HuH-7.5 (cell line): Measurements from ENCODE around the gene ZSWIM8.
A peak's percentile ranks its signal among the peaks of the same experiment; 100 is the strongest.
"Not testable (repeated sequence)": the region's sequence is repeated elsewhere in the genome, so short reads cannot be mapped to it uniquely, and the experiment has no call there.

Experiments used
- DNase-seq: peaks from one replicate; pipeline ENCODE4 v3.0.0; 2011; ENCODE audit warnings: low spot score

ZSWIM8 gene

GRCh38 chr10:73814276-73814895 is 29.0 kb downstream of the ZSWIM8 start:
- DNase-seq, result no peak

GRCh38 chr10:73814896-73815718 is 29.7 kb downstream of the ZSWIM8 start:
- DNase-seq, result peak; percentile 40

DNA sequence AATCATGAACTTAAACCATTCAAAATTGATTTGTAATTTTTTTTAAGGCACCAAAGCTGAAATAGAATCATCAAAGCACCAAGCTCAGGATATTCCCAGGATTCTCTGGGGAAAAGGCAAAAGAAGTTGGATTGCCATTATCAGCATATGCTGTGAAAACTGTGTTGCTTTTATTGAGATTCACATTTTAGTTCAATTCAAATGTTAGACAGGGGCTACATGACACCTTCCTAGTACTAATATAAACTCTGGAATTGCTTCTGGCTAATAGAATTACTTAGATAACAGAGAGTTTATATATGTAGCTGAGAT is 30.3 kb downstream of the ZSWIM8 start:
- DNase-seq, result no peak

GRCh38 chr10:73816917-73817729 is 31.7 kb downstream of the ZSWIM8 start:
- no peak for DNase-seq

GRCh38 chr10:73817826-73818225 is 32.4 kb downstream of the ZSWIM8 start:
- DNase-seq, result no peak

DNA sequence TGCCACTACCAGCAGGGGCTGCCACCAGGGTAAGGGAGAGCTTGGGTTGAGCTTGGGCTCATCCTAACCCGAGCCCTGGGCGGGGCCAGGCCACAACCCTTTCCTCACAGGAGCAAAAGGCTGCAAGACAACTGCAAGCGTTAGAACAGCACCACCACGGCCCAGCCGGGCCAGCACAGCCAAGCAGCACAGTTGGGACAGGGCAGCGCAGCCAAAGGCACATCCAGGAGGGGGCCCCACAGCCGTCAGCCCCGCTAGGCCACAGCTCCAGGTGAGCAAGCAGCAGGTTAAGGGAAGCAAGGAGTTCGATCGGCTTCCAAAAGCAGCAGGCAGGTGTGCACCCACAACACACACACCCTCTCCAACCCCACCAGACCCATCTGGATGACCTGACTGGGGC is 33.0 kb downstream of the ZSWIM8 start:
- DNase-seq, result no peak

GRCh38 chr10:73819081-73819480 is 33.7 kb downstream of the ZSWIM8 start:
- DNase-seq, result no peak

- no peak for DNase-seq
Observed at GRCh38 chr10:73819513-73820093, 34.2 kb downstream of the ZSWIM8 start.

GRCh38 chr10:73823391-73823790 is 38.0 kb downstream of the ZSWIM8 start:
- no peak for DNase-seq

DNA sequence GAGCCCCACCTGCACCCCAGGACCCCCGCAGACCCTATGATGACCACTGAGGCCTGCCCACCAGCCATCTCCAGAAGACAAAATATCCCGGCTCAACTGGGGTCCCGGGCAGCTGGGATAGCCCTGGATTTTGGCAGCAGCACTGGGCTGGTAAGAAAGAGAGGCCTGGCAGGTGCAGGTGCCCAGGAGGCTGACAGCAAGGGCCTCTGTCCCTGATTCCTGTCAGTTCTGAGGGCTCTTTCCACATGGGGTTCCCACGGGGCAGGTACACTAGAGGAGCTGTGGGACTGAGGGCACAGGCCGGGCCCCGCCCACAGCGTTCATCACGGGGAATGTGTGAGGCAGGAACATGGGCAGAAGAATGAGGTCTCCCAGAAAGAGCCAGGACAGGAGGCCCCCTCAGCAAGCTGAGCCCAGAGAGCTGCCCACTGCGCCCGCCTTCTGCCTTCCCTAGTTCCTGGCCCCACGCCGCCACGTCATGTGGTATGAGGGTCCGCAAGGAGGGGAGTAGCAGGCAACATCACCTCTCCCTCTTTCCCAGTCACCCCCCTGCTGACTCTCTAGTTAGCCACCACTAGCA is 38.8 kb downstream of the ZSWIM8 start:
- no peak for DNase-seq

GRCh38 chr10:73827346-73828089 is 42.1 kb downstream of the ZSWIM8 start:
- no peak for DNase-seq

- DNase-seq, result no peak
Observed at GRCh38 chr10:73828161-73828560, 42.8 kb downstream of the ZSWIM8 start.

GRCh38 chr10:73829090-73829489 is 43.7 kb downstream of the ZSWIM8 start:
- DNase-seq, result not testable (repeated sequence)

- DNase-seq, result no peak
Observed at GRCh38 chr10:73836427-73836980, 51.1 kb downstream of the ZSWIM8 start.

- DNase-seq, result no peak
Observed at GRCh38 chr10:73837072-73837471, 51.7 kb downstream of the ZSWIM8 start.

DNA sequence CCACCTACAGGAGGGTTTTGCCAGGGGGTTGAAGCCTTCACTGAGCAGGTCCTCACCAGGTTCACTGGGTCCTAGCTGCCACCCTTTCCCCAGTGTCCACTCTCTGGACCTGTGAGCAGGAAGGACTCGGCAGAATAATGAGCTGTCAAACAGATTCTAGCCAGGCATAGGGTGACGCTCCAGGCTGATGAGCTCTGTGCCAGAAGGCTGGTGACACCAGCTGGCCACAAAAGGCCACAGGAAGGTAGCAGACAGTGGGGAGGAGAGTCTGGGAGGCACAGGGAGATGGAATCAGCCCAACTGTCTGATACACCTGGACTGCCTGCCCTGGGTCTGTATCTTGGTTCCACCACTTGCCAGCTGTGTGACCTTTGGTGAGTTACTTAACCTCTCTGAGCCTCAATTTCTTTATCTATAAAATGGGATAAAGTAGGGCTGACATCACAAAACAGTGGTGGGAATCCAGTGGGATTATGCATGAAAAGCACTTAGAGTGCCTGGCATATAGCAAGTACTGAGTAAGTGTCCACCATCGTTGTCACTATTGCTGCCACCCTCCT is 52.7 kb downstream of the ZSWIM8 start:
- no peak for DNase-seq

DNA sequence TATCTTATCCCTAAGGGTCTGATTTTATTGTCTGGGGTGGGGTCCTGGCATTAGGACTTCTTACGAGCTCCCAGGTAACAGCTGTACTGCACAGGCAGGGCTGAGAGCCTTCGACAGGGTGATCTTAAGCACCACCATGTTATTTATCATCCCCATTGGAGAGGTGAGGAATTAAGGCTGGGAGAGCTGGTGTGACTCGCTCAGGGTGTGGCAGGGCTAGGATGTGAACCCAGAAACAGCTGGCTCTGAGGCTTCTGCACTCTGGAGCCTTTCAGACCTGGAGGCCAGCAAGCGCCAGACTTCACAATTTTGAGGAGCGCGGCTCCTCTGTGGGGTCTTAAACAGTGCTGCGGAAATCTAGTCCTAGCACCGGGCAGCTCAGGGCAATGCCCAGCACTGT is 53.4 kb downstream of the ZSWIM8 start:
- no peak for DNase-seq

DNA sequence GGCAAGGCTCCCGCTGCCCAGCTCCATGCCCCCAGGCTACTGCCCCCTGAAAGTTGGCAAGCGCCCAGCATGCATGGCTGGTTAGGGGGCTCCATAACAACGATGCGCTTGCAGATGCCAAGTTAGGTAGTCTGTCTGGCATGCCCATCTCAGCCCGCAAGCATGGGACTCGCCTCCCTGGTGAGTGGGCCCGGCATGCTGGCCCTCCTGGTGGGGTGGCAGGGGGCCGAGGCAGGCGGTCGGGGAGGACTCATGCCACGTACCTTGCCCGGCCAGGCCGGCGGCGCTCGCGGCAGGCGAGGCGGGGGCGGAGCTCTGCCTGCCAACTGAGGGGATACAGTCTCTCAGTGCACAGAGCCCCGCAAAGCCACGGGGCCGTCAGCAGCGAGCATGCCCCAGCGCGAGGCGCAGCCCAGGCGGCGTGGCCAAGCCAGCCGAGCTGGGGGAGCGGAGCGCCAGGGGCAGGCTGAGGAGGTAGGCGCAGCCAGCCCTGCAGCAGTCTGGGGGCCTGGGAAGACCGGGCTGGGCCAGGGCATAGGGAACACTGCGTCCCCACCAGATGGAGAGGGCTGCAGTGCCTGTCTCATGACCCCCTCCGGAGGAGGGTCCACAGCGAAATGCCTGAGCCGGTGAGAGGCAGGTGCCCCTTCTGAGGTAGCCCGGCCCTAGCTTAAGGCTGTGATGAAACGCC is 54.0 kb downstream of the ZSWIM8 start:
- DNase-seq, result no peak

- no peak for DNase-seq
Observed at GRCh38 chr10:73840056-73840402, 54.6 kb downstream of the ZSWIM8 start.

- peak; percentile 65 for DNase-seq
Observed at GRCh38 chr10:73840403-73841060, 55.1 kb downstream of the ZSWIM8 start.
